ENCODE results near the gene ALDH1B1.
"Not testable (repeated sequence)": the region's sequence is repeated elsewhere in the genome, so short reads cannot be mapped to it uniquely, and the experiment has no call there.

Gene ALDH1B1

DNA sequence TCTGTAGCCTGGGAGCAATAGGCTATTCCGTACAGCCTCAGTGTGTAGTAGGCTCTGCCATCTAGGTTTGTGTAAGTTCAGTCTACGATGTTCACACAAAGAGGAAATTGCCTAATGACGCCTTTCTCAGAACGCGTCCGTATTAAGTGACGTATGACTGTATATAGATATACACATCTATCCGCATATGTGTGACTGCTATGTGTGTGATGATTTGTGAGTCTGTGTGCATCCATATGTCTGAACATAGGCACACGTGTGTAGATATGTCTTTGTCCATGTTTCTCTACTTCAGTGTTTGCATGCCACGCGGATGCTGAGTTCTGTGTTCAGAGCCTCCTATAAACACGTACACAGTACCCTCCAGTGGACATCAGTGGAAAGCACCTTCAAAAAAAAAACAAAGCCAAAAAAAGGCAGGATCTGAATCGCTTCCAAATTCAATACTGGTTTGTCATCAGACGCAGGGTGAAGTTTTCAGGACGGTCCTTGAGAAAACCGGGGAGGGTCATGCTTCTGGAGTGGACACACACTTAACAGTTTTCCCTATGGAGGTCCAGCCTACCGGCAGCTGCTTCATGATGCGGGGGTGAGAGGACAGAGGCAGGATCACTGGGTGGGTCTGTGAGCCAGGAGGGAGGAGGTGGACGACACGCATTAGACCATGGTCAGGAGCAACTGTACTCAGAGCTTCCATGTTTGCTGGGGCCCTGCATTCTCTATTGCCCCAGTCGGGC, 29.5 kb upstream of the ALDH1B1 start:
- DNase-seq, result peak; percentile 49

DNA sequence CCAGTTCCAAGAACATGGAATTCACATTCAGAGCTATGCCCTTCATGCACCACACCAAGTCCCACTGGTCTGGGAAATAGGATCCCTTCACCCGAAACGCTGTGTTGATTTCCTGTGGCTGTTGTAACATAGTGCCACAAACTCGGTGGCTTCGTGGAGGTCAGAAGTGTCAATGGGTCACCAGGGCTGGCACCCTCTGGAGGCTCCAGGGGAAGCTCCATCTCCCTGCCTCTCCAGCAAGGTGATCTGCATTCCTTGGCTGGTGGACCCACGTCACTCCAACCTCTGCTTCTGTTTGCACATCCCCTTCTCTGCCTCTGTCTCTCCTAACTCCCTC, 28.9 kb upstream of the ALDH1B1 start:
- no peak for DNase-seq

DNA sequence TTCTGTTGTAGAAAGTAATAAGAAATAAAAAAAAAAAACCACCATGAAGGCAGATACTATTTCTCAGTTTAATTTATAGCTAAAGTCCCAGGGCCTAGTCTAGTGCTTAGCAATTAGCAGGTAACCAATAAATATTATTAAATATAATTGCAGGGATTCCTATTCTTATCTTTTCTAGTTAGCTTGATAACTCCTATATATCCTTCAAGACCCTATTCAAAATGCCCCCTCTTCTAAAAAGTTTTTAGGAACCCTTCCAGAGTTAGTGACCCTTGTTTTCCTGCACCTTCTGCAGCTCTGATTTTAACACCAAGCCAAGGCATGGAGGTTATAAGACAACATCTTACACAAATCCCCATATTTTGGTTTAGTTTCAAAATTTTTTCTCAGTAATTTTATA, 24.6 kb upstream of the ALDH1B1 start:
- DNase-seq, result no peak

DNA sequence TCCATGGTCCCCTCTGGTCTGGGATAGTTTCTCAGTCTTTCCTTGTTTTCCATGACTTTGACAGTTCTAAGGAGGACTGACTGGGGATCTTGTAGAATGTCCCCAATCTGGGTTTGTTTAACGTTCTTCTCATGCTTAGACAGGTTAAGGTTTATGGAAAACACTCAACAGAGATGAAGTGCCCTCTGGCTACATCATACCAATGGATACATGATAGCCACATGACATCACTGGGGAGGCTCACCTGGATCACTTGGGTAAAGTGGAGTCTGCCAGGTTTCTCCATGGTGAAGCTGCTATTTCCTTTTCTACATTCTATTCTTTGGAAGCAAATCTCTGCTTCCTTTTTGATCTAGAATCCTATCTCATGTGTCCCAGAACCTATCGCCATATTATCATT, 23.8 kb upstream of the ALDH1B1 start:
- no peak for DNase-seq

DNA sequence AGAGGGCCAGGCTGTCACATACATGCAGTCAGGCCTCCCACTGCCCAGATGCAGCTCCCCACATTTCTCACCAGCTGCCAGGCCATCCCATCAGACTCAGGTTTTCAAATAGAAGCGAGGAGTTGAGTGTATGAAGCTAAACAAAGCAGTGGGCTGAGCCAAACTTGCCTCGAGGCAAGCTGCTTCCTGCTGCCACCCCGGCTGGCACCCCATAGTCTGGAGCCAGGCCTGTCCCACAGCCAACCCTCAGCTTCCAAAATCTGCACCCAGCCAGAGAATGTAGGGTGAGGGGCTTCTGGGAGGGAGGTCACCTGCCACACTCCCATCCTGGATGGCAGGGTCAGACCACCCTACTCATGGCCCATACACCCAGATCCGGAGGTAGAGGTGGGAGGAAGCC, 22.3 kb upstream of the ALDH1B1 start:
- DNase-seq, result no peak

DNA sequence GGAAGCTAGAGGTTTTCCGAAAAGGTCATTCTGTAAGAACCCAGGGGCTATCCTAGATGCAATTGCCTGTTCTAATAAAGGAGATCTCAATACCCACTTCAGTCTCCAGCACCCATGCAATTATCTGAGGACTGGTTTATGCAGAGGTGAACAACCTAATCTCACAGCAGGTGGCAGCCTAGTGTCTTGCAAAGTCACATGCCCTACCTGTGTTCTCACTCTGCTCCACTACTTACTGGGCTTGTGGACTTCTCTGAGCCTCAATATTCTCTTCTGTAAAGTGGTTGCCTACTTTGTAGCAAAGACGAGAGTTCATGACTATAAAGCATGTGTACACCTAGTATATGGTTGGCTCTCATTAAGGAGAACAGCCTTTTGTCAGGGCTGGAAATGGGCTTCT, 21.0 kb upstream of the ALDH1B1 start:
- DNase-seq, result peak; percentile 15

DNA sequence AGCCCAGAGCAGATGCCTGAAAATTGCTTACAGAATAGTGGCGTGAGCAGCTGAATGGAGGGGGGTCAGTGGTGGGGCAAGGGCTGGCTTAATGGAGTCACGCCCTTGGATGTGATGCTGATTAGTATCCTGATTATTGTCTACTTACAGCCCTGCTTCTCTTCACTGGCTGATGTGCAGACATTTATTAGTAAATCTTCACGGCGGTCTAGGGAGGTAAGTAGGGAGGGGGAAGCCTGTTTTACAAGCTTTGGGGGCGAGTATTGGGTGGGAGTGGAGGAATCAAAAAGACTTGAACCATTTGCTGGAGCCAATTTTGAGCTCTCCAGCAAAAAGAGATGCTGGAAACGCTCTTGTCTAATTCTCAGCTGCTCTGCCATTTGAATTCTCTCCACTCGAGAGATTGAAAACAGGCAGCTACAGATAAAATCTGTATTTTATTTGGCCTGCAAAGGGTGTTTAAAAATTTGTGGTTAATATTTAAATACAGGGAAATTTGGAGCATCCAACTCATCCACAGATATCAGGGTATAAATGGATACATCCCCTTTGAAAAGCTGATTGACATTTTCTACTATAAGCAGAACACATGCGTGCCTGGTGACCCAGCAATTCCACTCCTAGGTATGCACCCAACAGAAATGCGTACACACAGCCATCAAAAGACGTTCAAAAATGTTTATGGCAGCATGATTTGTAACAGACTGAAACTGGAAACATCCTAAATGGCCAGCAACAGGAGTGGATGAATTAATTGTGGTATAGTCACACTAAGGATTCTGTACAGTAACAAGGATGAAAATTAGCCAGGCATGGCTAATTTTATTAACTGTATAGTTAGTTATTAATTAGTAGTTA, 19.5 kb upstream of the ALDH1B1 start:
- DNase-seq, result no peak

DNA sequence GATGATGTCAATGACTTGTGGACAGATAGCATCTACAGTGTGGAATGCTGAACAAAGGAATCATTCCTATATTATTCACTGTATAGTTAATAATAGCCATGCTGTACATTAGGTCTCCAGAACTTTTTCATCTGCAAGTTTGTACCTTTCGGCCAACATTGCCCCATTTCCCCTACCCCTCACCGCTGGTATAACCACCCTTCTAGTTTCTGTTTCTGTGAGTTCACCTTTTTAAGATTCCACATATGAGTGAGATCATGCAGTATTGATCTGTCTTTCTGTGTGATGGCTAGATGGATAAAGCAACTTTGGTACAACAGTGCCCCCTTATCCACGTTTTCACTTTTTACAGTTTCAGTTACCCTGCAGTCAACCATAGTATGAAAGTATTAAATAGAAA, 18.8 kb upstream of the ALDH1B1 start:
- no peak for DNase-seq

DNA sequence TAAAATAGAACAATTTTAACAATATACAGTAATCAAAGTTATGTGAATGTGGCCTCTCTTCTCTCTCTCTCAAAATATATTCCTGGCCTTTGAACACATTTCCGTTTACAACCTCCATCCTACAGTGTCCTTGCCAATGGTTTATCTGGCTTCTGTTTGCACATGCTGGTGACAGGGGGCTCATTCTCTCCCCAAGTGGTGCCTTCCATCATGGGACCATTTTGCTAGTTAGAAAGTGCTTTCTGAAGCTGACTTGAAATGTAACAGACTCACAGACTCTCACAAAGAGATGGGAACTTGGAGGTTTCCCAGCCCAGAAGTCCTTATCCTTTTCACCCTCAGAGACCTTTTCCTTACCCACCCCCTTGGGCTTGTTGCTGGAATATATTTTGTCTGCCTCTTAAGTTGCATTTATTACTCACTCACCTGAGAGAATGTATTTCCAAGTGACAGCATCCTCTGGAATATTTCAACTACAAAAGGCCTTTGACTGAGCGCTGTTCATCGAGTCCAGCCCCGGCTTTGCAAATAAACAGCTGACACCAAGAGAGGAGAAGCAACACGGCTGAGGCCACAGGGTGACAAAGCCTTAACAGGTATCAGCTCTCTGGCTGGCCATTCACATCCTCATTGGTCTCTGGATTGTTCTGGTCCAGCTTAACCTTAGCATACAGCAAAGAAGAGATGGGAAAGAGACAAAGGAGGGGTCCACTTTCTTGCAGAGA, 17.5 kb upstream of the ALDH1B1 start:
- DNase-seq, result no peak

DNA sequence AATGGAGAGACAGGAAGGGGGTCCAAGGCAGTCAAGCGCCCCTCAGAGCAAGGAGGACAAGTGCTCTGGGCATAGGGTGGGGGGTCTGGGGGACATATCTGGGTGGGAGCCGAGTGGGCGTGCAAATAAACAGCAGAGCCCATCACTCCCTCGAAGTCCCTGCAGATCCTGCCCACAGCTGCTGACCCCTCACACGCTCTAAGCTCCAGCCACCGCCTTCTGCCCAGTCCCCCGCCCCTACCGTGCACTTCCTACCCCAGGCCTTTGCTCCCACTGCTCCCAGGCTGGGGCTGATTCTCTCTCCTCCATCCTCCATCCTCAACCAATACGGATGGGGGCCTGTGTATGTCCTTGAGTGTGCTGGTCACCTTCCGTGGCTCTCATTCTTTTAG, 16.9 kb upstream of the ALDH1B1 start:
- DNase-seq, result no peak

DNA sequence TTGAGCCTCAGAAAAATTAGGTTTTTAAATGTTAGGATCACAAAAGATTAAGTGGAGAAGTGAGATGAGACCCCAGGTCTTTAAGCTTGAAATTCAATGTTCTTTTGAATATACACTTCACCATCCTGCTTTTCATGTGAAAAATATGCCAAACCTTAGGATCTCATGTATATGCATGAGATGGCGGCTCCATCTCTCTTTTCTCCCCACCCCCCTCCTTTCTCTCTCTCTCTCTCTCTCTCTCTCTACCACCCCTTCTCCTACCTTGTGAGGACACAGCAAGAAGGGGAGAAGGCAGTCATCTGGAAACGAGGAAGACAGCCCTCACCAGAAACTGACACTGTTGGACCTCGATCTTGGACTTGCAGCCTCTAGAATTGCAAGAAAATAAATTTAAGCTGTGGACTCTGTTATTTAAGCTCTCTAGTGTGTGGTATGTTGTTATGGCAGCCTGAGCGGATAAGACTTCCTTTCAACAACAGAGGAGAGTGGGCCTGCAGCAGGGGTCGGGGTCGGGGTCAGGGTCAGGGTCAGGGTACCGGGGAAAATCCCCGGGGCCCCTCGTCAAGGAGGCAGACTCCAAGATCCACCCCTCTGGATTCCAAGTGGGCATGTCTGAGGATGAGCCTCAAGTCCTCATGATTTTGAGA, 16.4 kb upstream of the ALDH1B1 start:
- DNase-seq, result no peak

DNA sequence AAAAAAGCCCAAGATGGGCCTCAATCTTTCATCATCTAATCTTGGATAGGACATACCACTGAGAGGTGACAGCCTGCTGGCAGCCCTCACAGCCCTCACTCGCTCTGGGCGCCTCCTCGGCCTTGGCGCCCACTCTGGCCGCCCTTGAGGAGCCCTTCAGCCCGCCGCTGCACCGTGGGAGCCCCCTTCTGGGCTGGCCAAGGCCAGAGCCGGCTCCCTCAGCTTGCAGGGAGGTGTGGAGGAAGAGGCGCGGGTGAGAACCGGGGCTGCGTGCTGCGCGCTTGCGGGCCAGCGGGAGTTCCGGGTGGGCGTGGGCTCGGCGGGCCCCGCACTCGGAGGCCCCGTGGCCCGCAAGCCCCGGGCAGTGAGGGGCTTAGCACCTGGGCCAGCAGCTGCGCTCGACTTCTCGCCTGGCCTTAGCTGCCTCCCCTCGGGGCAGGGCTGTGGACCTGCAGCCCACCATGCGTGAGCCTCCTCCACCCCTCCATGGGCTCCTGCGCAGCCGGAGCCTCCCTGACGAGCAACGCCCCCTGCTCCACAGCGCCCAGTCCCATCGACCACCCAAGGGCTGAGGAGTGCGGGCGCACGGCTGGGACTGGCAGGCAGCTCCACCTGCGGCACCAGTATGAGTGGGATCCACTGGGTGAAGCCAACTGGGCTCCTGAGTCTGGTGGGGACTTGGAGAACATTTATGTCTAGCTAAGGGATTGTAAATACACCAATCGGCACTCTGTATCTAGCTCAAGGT, 15.0 kb upstream of the ALDH1B1 start:
- DNase-seq, result not testable (repeated sequence)

DNA sequence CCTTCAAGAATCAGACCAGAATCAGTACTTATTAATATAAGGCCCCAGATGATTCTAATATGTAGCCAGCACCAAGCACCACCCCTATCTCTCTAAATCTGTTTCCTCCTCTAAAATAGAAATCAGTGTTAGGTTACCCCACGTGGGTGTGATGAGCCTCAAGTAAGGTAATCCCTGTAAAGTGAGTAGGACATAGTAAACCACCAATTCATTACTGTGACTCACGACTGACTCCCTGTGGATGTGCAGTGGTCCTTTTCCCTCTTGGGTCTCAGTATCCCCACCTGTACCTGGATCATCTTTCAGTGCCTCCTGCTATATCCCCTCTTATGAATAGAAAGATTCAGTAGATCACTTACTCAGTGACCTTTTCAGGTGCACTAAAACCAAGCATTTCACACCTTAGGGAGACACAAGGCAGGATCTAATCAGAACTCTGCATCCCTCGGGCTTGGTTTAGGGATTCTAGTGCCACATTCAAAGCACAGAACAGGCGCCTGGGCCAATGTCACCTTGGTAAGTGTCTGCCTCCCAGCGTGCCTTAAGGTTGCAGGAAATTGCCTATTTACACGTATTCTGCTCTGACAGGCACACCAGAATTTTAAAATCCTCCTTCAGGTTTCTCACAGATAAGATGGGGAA, 12.2 kb upstream of the ALDH1B1 start:
- DNase-seq, result peak; percentile 22

DNA sequence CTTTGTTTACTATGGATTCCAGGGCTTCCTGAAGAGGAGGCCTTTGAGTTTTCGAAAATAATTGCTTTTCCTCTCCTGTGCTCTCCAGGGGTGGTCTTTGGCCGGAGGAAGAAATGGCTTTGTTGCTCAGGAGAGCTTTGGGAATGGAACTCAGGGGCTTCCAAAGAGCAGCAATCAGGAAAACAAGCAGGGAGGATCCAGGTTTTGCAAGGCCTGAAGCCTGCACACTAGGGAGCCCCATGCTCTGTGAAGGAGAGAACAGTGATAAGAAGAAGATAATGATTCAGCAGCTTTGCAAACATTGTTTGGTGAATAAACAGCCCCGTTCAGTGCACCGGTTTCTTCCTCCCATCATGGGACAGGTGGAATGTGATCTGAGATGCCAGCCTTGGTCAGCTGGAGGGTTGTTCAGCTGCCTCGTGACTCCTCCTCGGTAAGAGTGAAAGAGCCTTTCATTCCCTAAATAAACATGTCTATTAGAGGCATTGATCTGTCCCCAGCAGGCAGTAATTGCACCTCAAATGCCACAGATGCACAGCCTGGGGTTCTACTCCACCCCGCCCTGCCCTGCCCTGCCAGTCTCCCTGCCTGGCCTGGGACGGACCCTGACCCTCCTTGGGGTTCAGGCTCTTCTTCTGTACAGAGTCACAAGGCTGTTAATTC, 11.5 kb upstream of the ALDH1B1 start:
- DNase-seq, result peak; percentile 44

DNA sequence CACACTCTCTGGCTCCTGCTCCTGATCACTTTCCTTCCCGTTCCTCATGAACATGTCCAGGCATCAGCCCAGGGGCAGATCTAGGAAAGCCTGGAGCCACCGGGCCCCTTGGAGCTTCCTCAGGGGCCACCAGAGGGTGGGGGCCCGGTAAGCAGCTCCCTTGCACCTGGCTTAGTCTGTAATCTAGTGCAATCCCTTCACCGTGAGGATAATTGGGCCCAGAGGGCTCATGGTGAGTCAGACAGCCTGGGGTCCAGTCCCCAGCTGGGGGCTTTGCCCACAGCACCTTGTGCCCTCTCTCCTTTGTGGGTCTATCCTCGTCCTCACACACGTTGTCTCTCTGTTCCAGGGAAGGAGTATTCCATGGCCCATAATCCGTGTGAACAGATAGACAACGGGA, 10.4 kb upstream of the ALDH1B1 start:
- no peak for DNase-seq

DNA sequence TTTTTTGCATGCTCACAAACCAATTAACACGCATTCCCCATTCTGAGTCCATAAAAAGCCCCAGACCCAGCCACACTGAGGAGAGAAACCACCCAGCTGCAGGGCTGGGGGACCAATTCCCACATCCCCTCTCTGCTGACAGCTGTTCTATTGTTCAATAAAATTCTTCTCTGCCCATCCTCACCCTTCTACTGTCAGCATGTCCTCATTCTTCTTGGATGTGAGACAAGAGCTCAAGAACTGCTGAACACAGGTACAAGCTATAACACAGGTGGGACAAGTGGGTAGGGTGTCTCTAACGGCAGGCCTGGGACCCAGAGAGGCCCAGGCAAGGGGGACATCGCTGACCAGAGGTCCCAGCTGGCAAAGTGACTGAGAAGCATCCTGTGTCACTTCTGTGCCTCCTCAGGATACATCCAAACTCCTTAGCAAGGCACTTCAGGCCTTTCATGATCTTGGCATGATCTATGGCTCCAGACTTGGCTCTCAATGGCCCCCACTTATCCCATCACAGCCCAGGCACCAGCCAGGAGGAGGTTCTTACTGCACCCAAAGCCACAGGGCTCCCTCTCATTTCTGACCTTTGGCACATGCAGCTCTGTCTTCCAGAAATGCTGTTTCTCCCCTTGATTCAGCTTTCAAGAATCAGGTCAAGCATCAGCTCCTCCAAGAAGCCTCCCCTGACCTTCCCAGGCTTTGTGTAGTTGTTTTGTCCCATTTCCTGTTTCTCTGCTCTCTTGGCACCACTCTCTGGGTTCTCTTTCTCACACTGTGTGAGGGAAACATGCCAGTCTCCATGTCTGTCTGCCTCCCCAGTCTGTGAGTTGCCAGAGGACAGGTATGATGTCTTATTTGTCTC, 7.3 kb upstream of the ALDH1B1 start:
- no peak for DNase-seq

DNA sequence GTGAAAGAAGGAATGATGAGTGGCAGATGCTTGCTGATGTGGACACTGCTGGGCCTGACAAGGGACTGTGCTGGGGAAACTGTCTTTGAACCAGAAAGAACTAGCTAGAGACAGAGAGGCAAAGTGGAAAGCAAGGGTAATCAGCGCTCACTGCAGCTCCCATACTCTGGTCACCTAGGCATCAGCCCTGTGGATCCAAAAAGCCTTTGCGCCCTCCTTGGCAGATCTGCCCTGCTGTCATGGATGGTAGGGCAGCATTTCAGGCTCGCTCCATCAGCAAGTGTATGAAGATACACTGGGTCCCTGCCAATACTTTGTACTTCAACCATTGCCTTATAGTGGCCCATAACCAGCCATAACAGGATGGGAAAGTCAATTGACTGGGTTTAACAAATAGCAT, 6.6 kb upstream of the ALDH1B1 start:
- no peak for DNase-seq

DNA sequence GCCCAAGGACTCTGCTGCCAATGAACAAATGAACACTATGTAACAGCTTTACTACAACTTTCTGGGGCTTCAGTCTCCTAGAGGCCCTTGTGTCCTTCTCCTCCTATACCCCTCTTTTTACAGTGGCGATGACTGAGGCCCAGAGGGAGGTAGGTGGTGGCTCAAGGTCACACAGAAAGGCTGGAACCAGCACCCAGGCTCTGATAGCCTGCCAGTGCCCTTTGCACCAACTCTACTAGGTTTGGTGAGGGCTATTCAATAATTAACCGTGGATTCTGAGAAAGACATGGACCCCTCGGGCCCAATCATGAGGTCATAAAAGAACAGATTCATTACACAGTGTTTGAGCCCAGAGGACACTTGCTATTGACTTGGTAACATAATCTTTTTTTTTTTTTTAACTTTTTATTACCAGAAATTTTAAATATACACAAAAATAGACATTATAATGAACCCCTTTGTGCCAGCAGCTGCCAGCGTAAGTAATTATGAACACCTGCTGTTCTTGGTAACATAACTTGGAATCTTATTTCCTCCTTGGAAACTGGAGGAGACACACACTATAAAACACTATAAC, 6.1 kb upstream of the ALDH1B1 start:
- DNase-seq, result no peak

DNA sequence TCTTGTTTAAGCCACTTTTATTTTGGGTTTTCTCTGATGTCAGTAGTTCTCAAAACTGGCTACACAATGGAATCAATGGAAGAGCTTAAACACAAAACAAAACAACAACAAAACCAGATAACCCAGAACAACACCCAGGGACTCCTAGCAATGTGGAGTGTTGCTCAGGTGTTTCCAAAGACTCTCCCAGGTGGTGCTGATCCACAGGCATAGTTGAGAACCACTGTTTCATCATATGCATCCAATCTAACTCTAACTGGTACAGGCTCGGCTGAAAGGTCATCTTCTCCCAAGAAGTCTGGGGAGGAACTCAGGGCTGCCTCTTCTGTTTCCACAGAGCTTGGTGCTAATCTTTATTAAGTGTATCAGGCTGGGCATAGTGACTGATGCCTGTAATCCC, 5.4 kb upstream of the ALDH1B1 start:
- no peak for DNase-seq

DNA sequence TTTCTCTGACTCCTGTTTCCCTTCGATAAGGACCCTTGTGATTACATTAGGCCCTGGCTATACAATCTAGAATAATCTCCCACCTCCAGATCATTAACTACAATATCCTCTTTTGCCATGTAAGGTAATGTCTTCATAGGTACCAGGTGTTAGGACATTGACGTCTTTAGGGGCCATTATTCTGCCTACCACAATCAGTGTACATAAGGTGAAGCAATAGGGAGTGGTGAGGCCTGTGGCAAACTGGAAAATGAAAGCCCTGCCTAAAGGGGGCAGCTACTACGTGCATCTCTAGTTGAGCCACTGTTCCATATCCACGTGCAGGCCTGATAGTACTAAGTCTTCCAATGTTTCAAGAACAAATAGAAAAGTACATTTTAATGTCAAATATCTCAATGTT, 4.8 kb upstream of the ALDH1B1 start:
- DNase-seq, result no peak

Data from NCI-H2107 (cell line).